ENCODE data around the gene MRTFA.

MRTFA gene

DNA sequence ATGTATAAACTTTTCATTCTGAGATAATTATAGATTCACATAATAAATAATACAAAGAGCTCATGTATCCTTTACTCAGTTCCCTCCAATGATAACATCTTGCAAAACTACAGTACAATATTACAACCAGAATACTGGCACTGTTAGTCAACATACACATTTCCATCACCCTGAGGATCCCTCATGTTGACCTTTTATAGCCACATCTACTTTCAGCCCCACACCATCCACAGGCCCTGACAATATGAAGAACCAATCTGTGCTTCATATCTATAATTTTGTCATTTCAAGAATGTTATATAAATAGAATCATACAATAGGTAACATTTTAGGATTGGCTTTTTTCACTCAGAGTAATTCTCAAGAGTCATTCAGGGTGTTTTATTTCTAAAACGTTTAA lies 115.5 kb downstream of the MRTFA start:
- DNase-seq (ENCODE audit: low read depth) = no peak
- no peak overlapping the region for H3K4me3 ChIP-seq (ENCODE audit: low read depth, low read length)
- TF ChIP-seq CTCF (IDR thresholded peaks at IDR 0.05; ENCODE audit: low read depth, low read length, missing control alignments) = no peak

- no peak for DNase-seq (ENCODE audit: low read depth)
- H3K4me3 ChIP-seq (ENCODE audit: low read depth, low read length) = no peak overlapping the region
- no peak for TF ChIP-seq CTCF (IDR thresholded peaks at IDR 0.05; ENCODE audit: low read depth, low read length, missing control alignments)
Observed at GRCh38 chr22:40520562-40520961, 116.0 kb downstream of the MRTFA start.

- DNase-seq (ENCODE audit: low read depth) = no peak
- TF ChIP-seq CTCF (IDR thresholded peaks at IDR 0.05; ENCODE audit: low read depth, low read length, missing control alignments) = no peak
- no peak overlapping the region for H3K4me3 ChIP-seq (ENCODE audit: low read depth, low read length)
Observed at GRCh38 chr22:40519948-40520331, 116.6 kb downstream of the MRTFA start.

GRCh38 chr22:40519284-40519947 lies 117.1 kb downstream of the MRTFA start:
- no peak for DNase-seq (ENCODE audit: low read depth)
- no peak for TF ChIP-seq CTCF (IDR thresholded peaks at IDR 0.05; ENCODE audit: low read depth, low read length, missing control alignments)
- H3K4me3 ChIP-seq (ENCODE audit: low read depth, low read length) = no peak overlapping the region

GRCh38 chr22:40518840-40519239 lies 117.7 kb downstream of the MRTFA start:
- no peak for TF ChIP-seq CTCF (IDR thresholded peaks at IDR 0.05; ENCODE audit: low read depth, low read length, missing control alignments)
- DNase-seq (ENCODE audit: low read depth) = no peak
- H3K4me3 ChIP-seq (ENCODE audit: low read depth, low read length) = no peak overlapping the region

DNA sequence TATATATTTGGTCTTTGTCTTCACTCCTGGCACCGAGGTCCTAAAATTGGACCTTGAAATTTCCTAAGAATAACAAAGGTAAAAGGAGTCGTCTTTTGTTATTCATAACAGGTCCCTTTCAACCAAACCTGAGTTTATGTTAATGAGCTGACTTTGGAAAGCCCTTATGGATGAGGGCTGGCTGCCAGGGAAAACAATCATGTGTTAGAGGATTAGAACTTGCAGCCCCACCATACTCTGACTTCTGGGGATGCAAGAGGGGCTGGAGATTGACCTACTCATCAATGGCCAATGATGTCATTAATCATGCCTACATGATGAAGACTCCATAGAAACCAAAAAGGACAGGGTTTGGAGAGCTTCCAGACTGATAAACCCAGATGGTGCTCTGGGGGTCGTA lies 118.9 kb downstream of the MRTFA start:
- TF ChIP-seq CTCF (IDR thresholded peaks at IDR 0.05; ENCODE audit: low read depth, low read length, missing control alignments) = no peak
- no peak overlapping the region for H3K4me3 ChIP-seq (ENCODE audit: low read depth, low read length)
- no peak for DNase-seq (ENCODE audit: low read depth)

DNA sequence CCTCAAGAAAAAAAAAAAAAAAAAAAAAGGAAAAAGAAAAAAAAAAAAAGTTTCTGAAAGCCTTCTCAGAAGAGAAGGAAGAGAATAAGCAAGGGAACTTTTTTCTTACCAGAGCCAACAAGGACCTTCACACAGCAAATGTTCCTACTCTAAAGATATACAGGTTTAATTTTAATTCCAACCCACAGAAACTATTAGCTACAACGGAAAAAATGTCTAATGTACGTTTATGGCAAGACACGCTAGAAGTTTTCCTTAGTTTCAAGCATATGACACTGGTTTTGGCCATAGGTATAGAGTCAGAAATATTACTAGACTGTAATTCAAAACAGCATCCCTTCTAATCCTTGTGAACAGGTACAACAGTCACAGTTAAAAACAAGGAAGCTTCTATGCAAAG lies 120.1 kb downstream of the MRTFA start:
- no peak for TF ChIP-seq CTCF (IDR thresholded peaks at IDR 0.05; ENCODE audit: low read depth, low read length, missing control alignments)
- no peak for DNase-seq (ENCODE audit: low read depth)
- no peak overlapping the region for H3K4me3 ChIP-seq (ENCODE audit: low read depth, low read length)

All from GM12864 (cell line).